H1 (cell line): ENCODE measurements around the gene CISTR. TPM values are rescaled to one million over a fixed set of nuclear protein-coding genes. Genes with fewer than 3 reads are reported as not detected.
A peak's percentile ranks its signal among the peaks of the same experiment; 100 is the strongest.

Experiments used
- CTCF ChIA-PET: fragments of 300-600 bp; sonication (Branson Sonifier 250); formaldehyde crosslinking; loops from one replicate; lab custom pipeline; 2021; ENCODE audit not compliant: partially characterized antibody; lab: Charles Lee
- POLR2A ChIA-PET: fragments of 300-600 bp; sonication (Branson Sonifier 250); formaldehyde crosslinking; loops from one replicate; lab custom pipeline; 2021; ENCODE audit warnings: inconsistent platforms; ENCODE audit not compliant: partially characterized antibody; lab: Charles Lee
- DNase-seq, 2 experiments: peaks; one replicate each; pipeline versions ENCODE4 v3.0.0 to v3.0.0-alpha.2; 2010 to 2022; ENCODE audit warnings: low spot score in 2 of 2, low read depth in 1 of 2, mixed read lengths in 1 of 2
- FAIRE-seq: peaks from 2 replicates; lab custom pipeline; 2011; peaks lifted over from hg19 to GRCh38; lab: Jason Lieb, UNC
- H2AFZ ChIP-seq: 2 replicates; pipeline ENCODE4 v1.8.1; 2012; ENCODE audit warnings: low read length, inconsistent platforms
- H2AK5ac ChIP-seq: 2 replicates; pipeline ENCODE4 v1.6.1; 2013; ENCODE audit warnings: low read depth, low read length
- H2BK120ac ChIP-seq: replicated peaks from 2 replicates; pipeline ENCODE3; 2013; ENCODE audit warnings: low read depth, low read length, inconsistent platforms
- H2BK12ac ChIP-seq: 2 replicates; pipeline ENCODE4 v1.6.1; 2013; ENCODE audit warnings: low read depth, low read length
- H2BK15ac ChIP-seq: 2 replicates; pipeline ENCODE4 v1.6.1; 2013; ENCODE audit warnings: low read length
- H2BK20ac ChIP-seq: 2 replicates; pipeline ENCODE4 v1.6.1; 2013; ENCODE audit warnings: low read length
- H2BK5ac ChIP-seq: 2 replicates; pipeline ENCODE4 v1.6.1; 2013; ENCODE audit warnings: low read depth, low read length
- H3K14ac ChIP-seq: 2 replicates; pipeline ENCODE4 v1.6.1; 2013; ENCODE audit warnings: inconsistent platforms; ENCODE audit not compliant: insufficient read length
- H3K18ac ChIP-seq: 2 replicates; pipeline ENCODE4 v1.6.1; 2013; ENCODE audit warnings: low read length; ENCODE audit errors: extremely low read depth
- H3K23ac ChIP-seq: 2 replicates; pipeline ENCODE4 v1.6.1; 2013; ENCODE audit warnings: inconsistent platforms; ENCODE audit not compliant: insufficient read length
- H3K23me2 ChIP-seq: 2 replicates; pipeline ENCODE4 v1.6.1; 2013; ENCODE audit warnings: low read depth, low read length
- H3K27ac ChIP-seq: 2 replicates; pipeline ENCODE4 v1.6.1; 2011; ENCODE audit warnings: low read depth, low read length, inconsistent platforms
- H3K27me3 ChIP-seq, 4 experiments: replicated peaks in 1 of 4; 1 replicate in 1 of 4; 2 replicates in 3 of 4; pipeline versions ENCODE4 v1.6.1 to v1.8.1; 2011 to 2013; ENCODE audit warnings: low read length in 3 of 4, mild to moderate bottlenecking in 3 of 4, inconsistent platforms in 2 of 4, mixed read lengths in 2 of 4, moderate library complexity in 1 of 4; ENCODE audit not compliant: control insufficient read depth in 3 of 4, insufficient read depth in 3 of 4; ENCODE audit errors: extremely low read depth in 1 of 4
- H3K36me3 ChIP-seq, 4 experiments: 2 replicates each; pipeline versions ENCODE4 v1.6.1 to v1.8.1; 2011 to 2013; ENCODE audit warnings: mild to moderate bottlenecking in 4 of 4, low read length in 3 of 4, moderate library complexity in 2 of 4, control low read depth in 1 of 4, inconsistent platforms in 1 of 4; ENCODE audit not compliant: insufficient read depth in 4 of 4, control insufficient read depth in 2 of 4
- H3K4ac ChIP-seq: replicated peaks from 2 replicates; pipeline ENCODE3; 2013; ENCODE audit warnings: low read length, low read depth, mixed read lengths, inconsistent platforms; ENCODE audit not compliant: insufficient read length
- H3K4me1 ChIP-seq, 4 experiments: replicated peaks in 1 of 4; 1 replicate in 1 of 4; 2 replicates in 3 of 4; pipeline versions ENCODE4 v1.6.1 to v1.8.1; 2011 to 2013; ENCODE audit warnings: low read length in 3 of 4, inconsistent platforms in 2 of 4, mixed read lengths in 1 of 4; ENCODE audit not compliant: insufficient read depth in 4 of 4, control insufficient read depth in 3 of 4
- H3K4me2 ChIP-seq, 2 experiments: 2 replicates each; pipeline versions ENCODE4 v1.6.1 to v1.8.1; 2011 to 2013; ENCODE audit warnings: low read depth in 2 of 2, low read length in 2 of 2, control low read depth in 1 of 2, inconsistent platforms in 1 of 2, mild to moderate bottlenecking in 1 of 2; ENCODE audit not compliant: insufficient read depth in 1 of 2
- H3K4me3 ChIP-seq, 4 experiments: fragments of 200-600, 300-600 bp in 1 of 4; sonication (generic), shearing (Covaris generic), sonication (Bioruptor Twin) in 1 of 4; 2 replicates each; pipeline versions ENCODE4 v1.5.1 to v1.8.1; 2011 to 2016; ENCODE audit warnings: low read length in 4 of 4, low read depth in 3 of 4, control low read depth in 2 of 4, inconsistent platforms in 2 of 4, mild to moderate bottlenecking in 2 of 4, mixed read lengths in 1 of 4, moderate library complexity in 1 of 4; ENCODE audit not compliant: insufficient read depth in 2 of 4; ENCODE audit errors: extremely low read depth in 1 of 4
- H3K56ac ChIP-seq: replicated peaks from 2 replicates; pipeline ENCODE3; 2013; ENCODE audit warnings: low read depth, mild to moderate bottlenecking, mixed read lengths, low read length, inconsistent platforms; ENCODE audit not compliant: insufficient read length
- H3K79me1 ChIP-seq: 2 replicates; pipeline ENCODE4 v1.6.1; 2013; ENCODE audit warnings: low read depth, low read length, control low read depth
- H3K79me2 ChIP-seq, 2 experiments: 2 replicates each; pipeline versions ENCODE4 v1.6.1 to v1.8.1; 2012 to 2013; ENCODE audit warnings: low read length in 2 of 2, mild to moderate bottlenecking in 2 of 2, inconsistent platforms in 1 of 2; ENCODE audit not compliant: insufficient read depth in 2 of 2, control insufficient read depth in 1 of 2
- H3K9ac ChIP-seq, 4 experiments: replicated peaks in 1 of 4; 1 replicate in 1 of 4; 2 replicates in 3 of 4; pipeline versions ENCODE4 v1.6.1 to v1.8.1; 2011 to 2013; ENCODE audit warnings: low read depth in 3 of 4, low read length in 3 of 4, control low read depth in 2 of 4, mild to moderate bottlenecking in 2 of 4, moderate library complexity in 2 of 4, inconsistent platforms in 1 of 4; ENCODE audit errors: extremely low read depth in 1 of 4
- H3K9me3 ChIP-seq, 2 experiments: 2 replicates each; pipeline versions ENCODE4 v1.6.1 to v1.8.1; 2012 to 2013; ENCODE audit warnings: mild to moderate bottlenecking in 2 of 2, moderate library complexity in 2 of 2, control low read depth in 1 of 2, inconsistent platforms in 1 of 2, low read depth in 1 of 2, low read length in 1 of 2, mixed read lengths in 1 of 2; ENCODE audit not compliant: insufficient read depth in 2 of 2
- H4K20me1 ChIP-seq, 2 experiments: replicated peaks in 1 of 2; 2 replicates each; pipeline versions ENCODE3 to v1.8.1; 2011 to 2013; ENCODE audit warnings: inconsistent platforms in 2 of 2, low read length in 2 of 2, mild to moderate bottlenecking in 1 of 2; ENCODE audit not compliant: insufficient read depth in 2 of 2, control insufficient read depth in 1 of 2
- H4K5ac ChIP-seq: 2 replicates; pipeline ENCODE4 v1.6.1; 2013; ENCODE audit warnings: low read length, low read depth, mixed read lengths, inconsistent platforms; ENCODE audit not compliant: insufficient read length
- H4K8ac ChIP-seq: 2 replicates; pipeline ENCODE4 v1.8.0; 2013; ENCODE audit warnings: mild to moderate bottlenecking, moderate library complexity, low read length, inconsistent platforms; ENCODE audit not compliant: insufficient read depth; ENCODE audit errors: extremely low read depth
- H4K91ac ChIP-seq: replicated peaks from 2 replicates; pipeline ENCODE3; 2013; ENCODE audit warnings: low read length, mixed read lengths, inconsistent platforms; ENCODE audit not compliant: insufficient read length
- EZH2 ChIP-seq: fragments of 200-600 bp; sonication (generic); IDR thresholded peaks from 2 replicates; pipeline ENCODE4 v1.7.1; 2012; ENCODE audit warnings: low read depth, mild to moderate bottlenecking, moderate library complexity, low read length, inconsistent platforms; ENCODE audit not compliant: severe bottlenecking
- FOSL1 ChIP-seq: IDR thresholded peaks from 2 replicates; pipeline ENCODE4 v1.6.1; 2011; ENCODE audit warnings: mild to moderate bottlenecking, low read depth, low read length, moderate library complexity; ENCODE audit not compliant: insufficient read depth
- KDM4A ChIP-seq: IDR thresholded peaks from one replicate; pipeline ENCODE4 v1.7.1; 2012; ENCODE audit warnings: low read depth, mild to moderate bottlenecking, moderate library complexity, low read length, inconsistent platforms; ENCODE audit not compliant: severe bottlenecking
- POLR2AphosphoS5 ChIP-seq: IDR thresholded peaks from 2 replicates; pipeline ENCODE4 v1.6.1; 2011; ENCODE audit warnings: low read depth, low read length
- POU5F1 ChIP-seq: IDR thresholded peaks from 2 replicates; pipeline ENCODE4 v1.6.1; 2011; ENCODE audit warnings: low read depth, mild to moderate bottlenecking, low read length, moderate library complexity
- RXRA ChIP-seq: IDR thresholded peaks from 2 replicates; pipeline ENCODE4 v1.6.1; 2011; ENCODE audit warnings: low read depth, mild to moderate bottlenecking, low read length, moderate library complexity; ENCODE audit not compliant: insufficient read depth
- SUZ12 ChIP-seq: fragments of 200-600 bp; sonication (generic); IDR thresholded peaks from 2 replicates; pipeline ENCODE4 v1.6.1; 2012; ENCODE audit warnings: mild to moderate bottlenecking, inconsistent platforms, low read length, moderate library complexity, mixed read lengths
- WGBS, 2 experiments: shearing (Covaris generic) in 1 of 2; methylation state at CpG; one replicate each; pipeline versions ENCODE4 v1.1.6 to v1.1.7; 2013 to 2015; ENCODE audit warnings: low lambda C conversion rate in 2 of 2, mixed read lengths in 2 of 2, inconsistent platforms in 1 of 2, low coverage in 1 of 2, missing lambda C conversion rate in 1 of 2; ENCODE audit not compliant: insufficient replicate concordance in 2 of 2, insufficient coverage in 1 of 2, insufficient read length in 1 of 2; ENCODE audit errors: extremely low coverage in 1 of 2, missing lambda C conversion rate in 1 of 2; 5-methylcytosine and 5-hydroxymethylcytosine counted together
- polyA plus RNA-seq, 7 experiments: library from polyadenylated mRNA; depleted of rRNA in 3 of 7; stranded (reverse) in 5 of 7; unstranded in 2 of 7; fragments of >200 nt in 5 of 7; fragments of 200-250 nt in 2 of 7; gene quantifications; 1 replicate in 5 of 7; 2 replicates in 1 of 7; 4 replicates in 1 of 7; pipeline versions ENCODE4 v1.2.1 to v1.2.3, GENCODE V29; 2011 to 2013; ENCODE audit warnings: missing spikeins in 2 of 7, mixed read lengths in 2 of 7
- total RNA-seq: library from RNA; stranded (reverse); fragmentation: NEBNext Ultra II Directional; extraction: Animal tissue kit (Norgen Biotek cat#: 25700); gene quantifications from 2 replicates; pipeline ENCODE4 v1.2.1, GENCODE V29; 2021

CISTR gene
- total and polyA plus RNA-seq, 2 of the 8 experiments (the other 6 are each of a cell fraction or from before 2014, with no cell fraction given) = not detected

DNA sequence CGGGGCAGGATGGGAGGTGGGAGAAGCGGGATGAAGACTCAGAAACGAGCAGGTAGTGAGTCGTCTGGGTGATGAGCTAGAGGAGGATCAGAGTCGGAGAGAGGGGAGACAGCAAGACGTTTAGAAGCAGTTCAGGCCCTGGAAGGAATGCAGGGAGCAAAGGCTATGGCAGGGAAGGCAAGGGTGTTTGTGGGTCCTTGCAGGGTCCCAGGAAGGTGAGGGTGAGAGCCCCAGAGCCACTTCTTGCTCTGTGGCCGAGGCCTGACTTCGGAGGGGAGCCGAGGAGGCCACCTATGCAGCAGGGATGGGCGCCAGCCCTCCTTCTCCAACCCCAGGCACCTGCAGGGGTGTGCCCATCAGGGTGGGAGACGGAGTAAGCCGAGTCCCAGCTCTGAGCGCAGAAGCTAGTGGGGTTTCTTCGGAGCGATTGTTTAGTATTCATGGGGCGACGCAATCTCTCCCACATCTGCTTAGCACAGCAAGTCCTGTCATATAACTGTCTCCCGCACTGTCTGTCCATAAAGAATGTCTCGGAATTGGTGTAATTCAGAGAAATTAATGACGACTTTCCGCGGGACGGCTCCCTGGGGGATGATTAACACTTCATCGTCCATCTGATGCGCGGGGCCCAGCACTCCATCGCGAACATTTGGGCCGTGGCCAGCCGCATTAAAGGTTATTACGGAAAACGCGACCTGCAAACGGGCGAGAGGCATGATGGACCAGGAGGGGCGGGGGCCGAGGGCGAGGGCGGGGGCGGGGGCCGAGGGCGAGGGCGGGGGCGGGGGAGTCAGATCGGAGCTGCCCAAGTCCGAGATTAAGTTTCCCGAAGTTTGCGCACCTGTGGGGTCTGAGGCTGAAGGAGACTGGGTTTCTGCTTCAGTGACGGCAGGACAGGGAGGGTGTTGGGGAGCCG, 12.3 kb downstream of the CISTR start:
- peak overlapping the region; percentile 73 to 85 for H3K4me2 ChIP-seq
- H3K36me3 ChIP-seq = no peaks in the 10 kb centered on the region
- H3K14ac ChIP-seq = no peak overlapping the region
- H2BK12ac ChIP-seq = peak overlapping the region; percentile 17; the same call in 1 of the 2 replicates
- FAIRE-seq = no peak
- H4K8ac ChIP-seq = no peak overlapping the region
- H2BK120ac ChIP-seq = no peak overlapping the region
- peak overlapping the region; percentile 90 for H2AFZ ChIP-seq
- H2BK15ac ChIP-seq = no peak overlapping the region
- peaks cover 0 to 13% (median 7%) of the 10 kb centered on the region in 4 experiments; a peak in 5 of 7 replicates for H3K4me1 ChIP-seq
- no peak overlapping the region for H2BK20ac ChIP-seq
- POLR2A ChIA-PET = interaction anchor here (1.0 to 1.8 kb wide), 7 partner anchors 9 to 64 kb away, joined by 3 to 6 read pairs (median 4); partner anchors contain the start of gene ATP5MC2
- H2AK5ac ChIP-seq = no peak overlapping the region
- H3K9ac ChIP-seq = no peak overlapping the region
- WGBS, 2 experiments = 8% methylated on average over 36 of the region's 50 CpGs; no CpG with 5 or more reads in 1 of the 2 experiments
- no peak overlapping the region for H2BK5ac ChIP-seq
- H3K9me3 ChIP-seq = no peaks in the 10 kb centered on the region
- no peak overlapping the region for H3K23ac ChIP-seq
- TF ChIP-seq FOSL1 = no peak
- no peak for TF ChIP-seq POLR2AphosphoS5
- TF ChIP-seq KDM4A = peak; percentile 7
- TF ChIP-seq POU5F1 = no peak
- TF ChIP-seq EZH2 = peak; percentile 37
- TF ChIP-seq SUZ12 = peak; percentile 39; the same call in 1 of the 2 replicates
- no peak for TF ChIP-seq RXRA
- H3K4me3 ChIP-seq = peak overlapping the region; percentile 58 to 74 (median 65)
- no peak overlapping the region for H3K56ac ChIP-seq
- H3K23me2 ChIP-seq = peaks cover 17% of the 10 kb centered on the region
- no peak overlapping the region for H4K91ac ChIP-seq
- no peak overlapping the region for H3K4ac ChIP-seq
- CTCF ChIA-PET = interaction anchor here (1.1 to 21.0 kb wide), 10 partner anchors 5 to 64 kb away, joined by 3 to 531 read pairs (median 6); partner anchors contain the start of genes ATP5MC2 and CALCOCO1
- no peaks in the 10 kb centered on the region for H4K20me1 ChIP-seq
- H3K18ac ChIP-seq = no peak overlapping the region
- H3K79me2 ChIP-seq = no peaks in the 10 kb centered on the region
- DNase-seq = peak in 1 of 2 experiments; percentile 57
- no peak overlapping the region for H3K27ac ChIP-seq
- no peak overlapping the region for H4K5ac ChIP-seq
- H3K27me3 ChIP-seq = peaks cover 30 to 73% (median 58%) of the 10 kb centered on the region in 4 experiments
- H3K79me1 ChIP-seq = no peaks in the 10 kb centered on the region
